GM21515 (cell line): ENCODE data around the gene CHST11.

Source experiments
- ATAC-seq: cut with Tn5 transposase; IDR thresholded peaks from one replicate; pipeline ENCODE4 v1.9.1; 2021; ENCODE audit not compliant: unreplicated experiment

Gene CHST11

GRCh38 chr12:104427547-104427938 lies 29.2 kb upstream of the CHST11 start:
- no peak for ATAC-seq

- no peak for ATAC-seq
Measured at GRCh38 chr12:104433061-104433460, 23.7 kb upstream of the CHST11 start.

- ATAC-seq: no peak
Measured at GRCh38 chr12:104434129-104434528, 22.6 kb upstream of the CHST11 start.

- ATAC-seq: no peak
Measured at GRCh38 chr12:104435175-104435574, 21.6 kb upstream of the CHST11 start.

GRCh38 chr12:104435765-104436164 lies 21.0 kb upstream of the CHST11 start:
- no peak for ATAC-seq

- ATAC-seq: no peak
Measured at GRCh38 chr12:104436790-104437189, 20.0 kb upstream of the CHST11 start.

GRCh38 chr12:104438134-104438533 lies 18.6 kb upstream of the CHST11 start:
- ATAC-seq: no peak

GRCh38 chr12:104439137-104439536 lies 17.6 kb upstream of the CHST11 start:
- ATAC-seq: no peak

GRCh38 chr12:104443008-104443407 lies 13.7 kb upstream of the CHST11 start:
- no peak for ATAC-seq

- ATAC-seq: no peak
Measured at GRCh38 chr12:104446646-104447421, 9.9 kb upstream of the CHST11 start.

- no peak for ATAC-seq
Measured at GRCh38 chr12:104448031-104448430, 8.7 kb upstream of the CHST11 start.

GRCh38 chr12:104448451-104448850 lies 8.3 kb upstream of the CHST11 start:
- ATAC-seq: no peak

GRCh38 chr12:104450700-104451099 lies 6.0 kb upstream of the CHST11 start:
- ATAC-seq: no peak

- ATAC-seq: no peak
Measured at GRCh38 chr12:104452087-104452486, 4.7 kb upstream of the CHST11 start.

GRCh38 chr12:104453133-104453532 lies 3.6 kb upstream of the CHST11 start:
- ATAC-seq: no peak

GRCh38 chr12:104454997-104455396 lies 1.8 kb upstream of the CHST11 start:
- ATAC-seq: no peak

- no peak for ATAC-seq
Measured at GRCh38 chr12:104455578-104456416, 951 bp upstream of the CHST11 start.

GRCh38 chr12:104456950-104457745 lies 400 bp downstream of the CHST11 start:
- ATAC-seq: peak; percentile 25

- no peak for ATAC-seq
Measured at GRCh38 chr12:104457746-104458693, 1.3 kb downstream of the CHST11 start.

- no peak for ATAC-seq
Measured at GRCh38 chr12:104458694-104459367, 2.1 kb downstream of the CHST11 start.
